ENCODE results near the gene CAMTA1. TPM values are rescaled to one million over a fixed set of nuclear protein-coding genes. Genes with fewer than 3 reads are reported as not detected.

CAMTA1 gene
- total RNA-seq, 4 donors from 2014 or later: 57.4 to 88.3 (median 62.1) TPM

GRCh38 chr1:7539769-7540175 lies 754.5 kb downstream of the CAMTA1 start:
- Histone ChIP-seq H3K4me3 (no peak overlapping the region), H3K27ac (no peak overlapping the region), H3K9me3 (no peaks in the 10 kb centered on the region), H3K36me3 (no peaks in the 10 kb centered on the region), H3K27me3 (no peaks in the 10 kb centered on the region), H3K4me1 (no peaks in the 10 kb centered on the region)
- TF ChIP-seq POLR2A (IDR thresholded peaks at IDR 0.05): no peak
- TF ChIP-seq CTCF (IDR thresholded peaks at IDR 0.05): peak in 3 of 6 experiments; percentile 36 to 52 (median 43)
- peak in 2 of 3 donors; percentile 71 to 72 for DNase-seq

GRCh38 chr1:7540816-7541215 lies 755.6 kb downstream of the CAMTA1 start:
- Histone ChIP-seq H3K36me3 (no peaks in the 10 kb centered on the region), H3K27ac (no peak overlapping the region), H3K4me1 (no peaks in the 10 kb centered on the region), H3K4me3 (no peak overlapping the region), H3K9me3 (no peaks in the 10 kb centered on the region), H3K27me3 (no peaks in the 10 kb centered on the region)
- DNase-seq: peak in 1 of 3 donors; percentile 15
- TF ChIP-seq POLR2A (IDR thresholded peaks at IDR 0.05) (no peak), CTCF (IDR thresholded peaks at IDR 0.05) (no peak)

- no peak for TF ChIP-seq CTCF (IDR thresholded peaks at IDR 0.05)
- no peak for TF ChIP-seq POLR2A (IDR thresholded peaks at IDR 0.05)
- peak in 1 of 3 donors; percentile 20 for DNase-seq
- H3K9me3 ChIP-seq: no peaks in the 10 kb centered on the region
Observed at GRCh38 chr1:7541629-7542028, 756.4 kb downstream of the CAMTA1 start.

GRCh38 chr1:7543718-7544090 lies 758.5 kb downstream of the CAMTA1 start:
- Histone ChIP-seq H3K36me3 (no peaks in the 10 kb centered on the region), H3K4me3 (no peak overlapping the region), H3K27me3 (no peaks in the 10 kb centered on the region), H3K27ac (no peak overlapping the region), H3K4me1 (no peaks in the 10 kb centered on the region), H3K9me3 (no peaks in the 10 kb centered on the region)
- TF ChIP-seq POLR2A (IDR thresholded peaks at IDR 0.05) (no peak), CTCF (IDR thresholded peaks at IDR 0.05) (no peak)
- no peak for DNase-seq

More at GRCh38 chr1:7541629-7542028, 756.4 kb downstream of the CAMTA1 start:
- H3K36me3 ChIP-seq: no peaks in the 10 kb centered on the region
- no peaks in the 10 kb centered on the region for H3K27me3 ChIP-seq
- H3K27ac ChIP-seq: no peak overlapping the region
- no peaks in the 10 kb centered on the region for H3K4me1 ChIP-seq
- no peak overlapping the region for H3K4me3 ChIP-seq

- H3K27me3 ChIP-seq: no peaks in the 10 kb centered on the region
- peaks cover 0 to 20% (median 1%) of the 10 kb centered on the region in 4 donors for H3K4me1 ChIP-seq
- TF ChIP-seq CTCF (IDR thresholded peaks at IDR 0.05) (no peak), POLR2A (IDR thresholded peaks at IDR 0.05) (no peak)
- DNase-seq: peak in 1 of 3 donors; percentile 36
- H3K9me3 ChIP-seq: no peaks in the 10 kb centered on the region
- no peak overlapping the region for H3K4me3 ChIP-seq
- no peaks in the 10 kb centered on the region for H3K36me3 ChIP-seq
- H3K27ac ChIP-seq: peak overlapping the region in 2 of 4 donors; percentile 69 to 85
Observed at GRCh38 chr1:7549277-7550161, 764.3 kb downstream of the CAMTA1 start.
